HL-60 (cell line): ENCODE data around the gene MDM2.

ENCODE experiments used
- GABPA ChIP-seq: IDR thresholded peaks from 2 replicates; pipeline ENCODE4 v1.6.1; 2012; ENCODE audit warnings: low read depth
- POLR2AphosphoS5 ChIP-seq: IDR thresholded peaks from 2 replicates; pipeline ENCODE4 v1.6.1; 2012; ENCODE audit warnings: low read depth
- SPI1 ChIP-seq: IDR thresholded peaks from 2 replicates; pipeline ENCODE4 v1.6.1; 2012; ENCODE audit warnings: low read depth, mild to moderate bottlenecking, borderline replicate concordance
- TF ChIP-seq, protein P1 (sequence below): IDR thresholded peaks from one replicate; pipeline ENCODE4 v1.5.1; 2011; ENCODE audit warnings: low read length, control low read depth, inconsistent platforms; ENCODE audit not compliant: insufficient read depth
- TF ChIP-seq, protein P2 (sequence below): IDR thresholded peaks from 2 replicates; pipeline ENCODE4 v1.6.1; 2012; ENCODE audit warnings: low read depth; ENCODE audit not compliant: insufficient replicate concordance

DNA sequence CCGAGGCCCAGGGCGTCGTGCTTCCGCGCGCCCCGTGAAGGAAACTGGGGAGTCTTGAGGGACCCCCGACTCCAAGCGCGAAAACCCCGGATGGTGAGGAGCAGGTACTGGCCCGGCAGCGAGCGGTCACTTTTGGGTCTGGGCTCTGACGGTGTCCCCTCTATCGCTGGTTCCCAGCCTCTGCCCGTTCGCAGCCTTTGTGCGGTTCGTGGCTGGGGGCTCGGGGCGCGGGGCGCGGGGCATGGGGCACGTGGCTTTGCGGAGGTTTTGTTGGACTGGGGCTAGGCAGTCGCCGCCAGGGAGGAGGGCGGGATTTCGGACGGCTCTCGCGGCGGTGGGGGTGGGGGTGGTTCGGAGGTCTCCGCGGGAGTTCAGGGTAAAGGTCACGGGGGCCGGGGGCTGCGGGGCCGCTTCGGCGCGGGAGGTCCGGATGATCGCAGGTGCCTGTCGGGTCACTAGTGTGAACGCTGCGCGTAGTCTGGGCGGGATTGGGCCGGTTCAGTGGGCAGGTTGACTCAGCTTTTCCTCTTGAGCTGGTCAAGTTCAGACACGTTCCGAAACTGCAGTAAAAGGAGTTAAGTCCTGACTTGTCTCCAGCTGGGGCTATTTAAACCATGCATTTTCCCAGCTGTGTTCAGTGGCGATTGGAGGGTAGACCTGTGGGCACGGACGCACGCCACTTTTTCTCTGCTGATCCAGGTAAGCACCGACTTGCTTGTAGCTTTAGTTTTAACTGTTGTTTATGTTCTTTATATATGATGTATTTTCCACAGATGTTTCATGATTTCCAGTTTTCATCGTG lies 612 bp downstream of the MDM2 start:
- TF ChIP-seq, protein P1, sequence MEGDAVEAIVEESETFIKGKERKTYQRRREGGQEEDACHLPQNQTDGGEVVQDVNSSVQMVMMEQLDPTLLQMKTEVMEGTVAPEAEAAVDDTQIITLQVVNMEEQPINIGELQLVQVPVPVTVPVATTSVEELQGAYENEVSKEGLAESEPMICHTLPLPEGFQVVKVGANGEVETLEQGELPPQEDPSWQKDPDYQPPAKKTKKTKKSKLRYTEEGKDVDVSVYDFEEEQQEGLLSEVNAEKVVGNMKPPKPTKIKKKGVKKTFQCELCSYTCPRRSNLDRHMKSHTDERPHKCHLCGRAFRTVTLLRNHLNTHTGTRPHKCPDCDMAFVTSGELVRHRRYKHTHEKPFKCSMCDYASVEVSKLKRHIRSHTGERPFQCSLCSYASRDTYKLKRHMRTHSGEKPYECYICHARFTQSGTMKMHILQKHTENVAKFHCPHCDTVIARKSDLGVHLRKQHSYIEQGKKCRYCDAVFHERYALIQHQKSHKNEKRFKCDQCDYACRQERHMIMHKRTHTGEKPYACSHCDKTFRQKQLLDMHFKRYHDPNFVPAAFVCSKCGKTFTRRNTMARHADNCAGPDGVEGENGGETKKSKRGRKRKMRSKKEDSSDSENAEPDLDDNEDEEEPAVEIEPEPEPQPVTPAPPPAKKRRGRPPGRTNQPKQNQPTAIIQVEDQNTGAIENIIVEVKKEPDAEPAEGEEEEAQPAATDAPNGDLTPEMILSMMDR = no peak
- TF ChIP-seq POLR2AphosphoS5 (no peak; the same call in none of the 2 replicates), SPI1 (no peak), GABPA (no peak)
- TF ChIP-seq, protein P2, sequence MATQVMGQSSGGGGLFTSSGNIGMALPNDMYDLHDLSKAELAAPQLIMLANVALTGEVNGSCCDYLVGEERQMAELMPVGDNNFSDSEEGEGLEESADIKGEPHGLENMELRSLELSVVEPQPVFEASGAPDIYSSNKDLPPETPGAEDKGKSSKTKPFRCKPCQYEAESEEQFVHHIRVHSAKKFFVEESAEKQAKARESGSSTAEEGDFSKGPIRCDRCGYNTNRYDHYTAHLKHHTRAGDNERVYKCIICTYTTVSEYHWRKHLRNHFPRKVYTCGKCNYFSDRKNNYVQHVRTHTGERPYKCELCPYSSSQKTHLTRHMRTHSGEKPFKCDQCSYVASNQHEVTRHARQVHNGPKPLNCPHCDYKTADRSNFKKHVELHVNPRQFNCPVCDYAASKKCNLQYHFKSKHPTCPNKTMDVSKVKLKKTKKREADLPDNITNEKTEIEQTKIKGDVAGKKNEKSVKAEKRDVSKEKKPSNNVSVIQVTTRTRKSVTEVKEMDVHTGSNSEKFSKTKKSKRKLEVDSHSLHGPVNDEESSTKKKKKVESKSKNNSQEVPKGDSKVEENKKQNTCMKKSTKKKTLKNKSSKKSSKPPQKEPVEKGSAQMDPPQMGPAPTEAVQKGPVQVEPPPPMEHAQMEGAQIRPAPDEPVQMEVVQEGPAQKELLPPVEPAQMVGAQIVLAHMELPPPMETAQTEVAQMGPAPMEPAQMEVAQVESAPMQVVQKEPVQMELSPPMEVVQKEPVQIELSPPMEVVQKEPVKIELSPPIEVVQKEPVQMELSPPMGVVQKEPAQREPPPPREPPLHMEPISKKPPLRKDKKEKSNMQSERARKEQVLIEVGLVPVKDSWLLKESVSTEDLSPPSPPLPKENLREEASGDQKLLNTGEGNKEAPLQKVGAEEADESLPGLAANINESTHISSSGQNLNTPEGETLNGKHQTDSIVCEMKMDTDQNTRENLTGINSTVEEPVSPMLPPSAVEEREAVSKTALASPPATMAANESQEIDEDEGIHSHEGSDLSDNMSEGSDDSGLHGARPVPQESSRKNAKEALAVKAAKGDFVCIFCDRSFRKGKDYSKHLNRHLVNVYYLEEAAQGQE = no peak
